Kidney (tissue), 14 donors: Measurements from ENCODE around the gene RPL39L. TPM values are rescaled to one million over a fixed set of nuclear protein-coding genes. Genes with fewer than 3 reads are reported as not detected.

ENCODE experiments used
- DNase-seq, 5 donors: peaks; one replicate each; pipeline ENCODE4 v3.0.0-alpha.2; 2013 to 2020
- FAIRE-seq: peaks from 2 replicates; lab custom pipeline; 2012; peaks lifted over from hg19 to GRCh38; lab: Jason Lieb, UNC
- H3K27ac ChIP-seq, 2 donors: one replicate each; pipeline ENCODE4 v1.7.0; 2013; ENCODE audit warnings: low read depth in 2 of 2, low read length in 2 of 2, inconsistent platforms in 1 of 2
- H3K27me3 ChIP-seq: one replicate; pipeline ENCODE4 v1.7.1; 2013; ENCODE audit warnings: low read length, inconsistent platforms; ENCODE audit not compliant: control insufficient read depth, insufficient read depth
- H3K36me3 ChIP-seq, 3 donors: one replicate each; pipeline versions ENCODE4 v1.7.0 to v1.7.1; 2013; ENCODE audit warnings: low read length in 3 of 3, control low read depth in 1 of 3, inconsistent platforms in 1 of 3; ENCODE audit not compliant: insufficient read depth in 3 of 3, control insufficient read depth in 2 of 3
- H3K4me1 ChIP-seq, 3 donors: one replicate each; pipeline versions ENCODE4 v1.7.0 to v1.7.1; 2013; ENCODE audit warnings: low read length in 3 of 3, inconsistent platforms in 1 of 3, low read depth in 1 of 3; ENCODE audit not compliant: control insufficient read depth in 2 of 3, insufficient read depth in 2 of 3
- H3K4me3 ChIP-seq, 3 donors: one replicate each; pipeline versions ENCODE4 v1.7.0 to v1.8.1; 2013; ENCODE audit warnings: low read length in 3 of 3, control low read depth in 1 of 3, inconsistent platforms in 1 of 3
- H3K9ac ChIP-seq, 3 donors: one replicate each; pipeline versions ENCODE4 v1.7.0 to v1.7.1; 2013; ENCODE audit warnings: low read length in 3 of 3, control low read depth in 1 of 3, inconsistent platforms in 1 of 3
- H3K9me3 ChIP-seq, 3 donors: one replicate each; pipeline versions ENCODE4 v1.7.0 to v1.7.1; 2013; ENCODE audit warnings: low read length in 3 of 3, control low read depth in 1 of 3, inconsistent platforms in 1 of 3; ENCODE audit not compliant: control insufficient read depth in 2 of 3, insufficient read depth in 1 of 3
- CTCF ChIP-seq: IDR thresholded peaks from 3 replicates; pipeline ENCODE4 v1.5.1; 2012; ENCODE audit warnings: mild to moderate bottlenecking, moderate library complexity, borderline replicate concordance; ENCODE audit not compliant: insufficient read depth; ENCODE audit errors: extremely low read depth
- intact Hi-C: fragments of 100-400 bp; cut with DNase I; formaldehyde crosslinking; loops from one replicate; pipeline ENCODE4 v1.11.1; 2022
- polyA plus RNA-seq: library from polyadenylated mRNA; stranded (reverse); fragments of 350-450 nt; fragmentation: Illumina TruSeq; extraction: RNeasy Lipid Tissue Mini Kit (QIAGEN cat#74804); gene quantifications from one replicate; pipeline ENCODE4 v1.2.3, GENCODE V29; 2014; ENCODE audit warnings: low read depth, low replicate concordance; ENCODE audit not compliant: insufficient read depth
- total RNA-seq: library from RNA; stranded (reverse); fragmentation: NEBNext Ultra II Directional; extraction: Animal tissue kit (Norgen Biotek cat#: 25700); gene quantifications from one replicate; pipeline ENCODE4 v1.2.1, GENCODE V29; 2021
- donor health status: control.
- donor health status: control.
- donor health status: control.
- donor health status: control.
- donor health status: control.
- donor health status: DM: yes; HTN: yes; CAD: no.
- donor health status: Normal renal cell carcinoma (clear cell type).

RPL39L gene
- total and polyA plus RNA-seq, 2 donors from 2014 or later = 5.7 to 10.9 TPM

- no peak overlapping the region for H3K4me3 ChIP-seq
- H3K9me3 ChIP-seq = peaks cover 0 to 8% (median 0%) of the 10 kb centered on the region in 3 donors
- H3K27me3 ChIP-seq = no peaks in the 10 kb centered on the region
- TF ChIP-seq CTCF = no peak
- DNase-seq (no peak), FAIRE-seq (no peak)
- no peak overlapping the region for H3K27ac ChIP-seq
- intact Hi-C loops = no loop called here
- H3K9ac ChIP-seq = no peak overlapping the region
- H3K4me1 ChIP-seq = peaks cover 0 to 4% (median 0%) of the 10 kb centered on the region in 3 donors
- H3K36me3 ChIP-seq = no peaks in the 10 kb centered on the region
Measured at GRCh38 chr3:187082758-187083375, 56.4 kb downstream of the RPL39L start.

- no peak for TF ChIP-seq CTCF
- intact Hi-C loops = no loop called here
- DNase-seq (no peak), FAIRE-seq (no peak)
- Histone ChIP-seq H3K36me3 (peaks cover 2 to 8% (median 3%) of the 10 kb centered on the region in 3 donors), H3K9ac (no peak overlapping the region), H3K27me3 (no peaks in the 10 kb centered on the region), H3K27ac (no peak overlapping the region), H3K9me3 (no peaks in the 10 kb centered on the region), H3K4me1 (peaks cover 0 to 4% (median 0%) of the 10 kb centered on the region in 3 donors), H3K4me3 (no peak overlapping the region)
Measured at GRCh38 chr3:187080799-187081450, 58.4 kb downstream of the RPL39L start.

- H3K27me3 ChIP-seq = no peaks in the 10 kb centered on the region
- H3K36me3 ChIP-seq = peaks cover 2 to 8% (median 5%) of the 10 kb centered on the region in 3 donors
- H3K4me3 ChIP-seq = no peak overlapping the region
- no peak for FAIRE-seq
- DNase-seq = no peak
- no peak overlapping the region for H3K9ac ChIP-seq
- no peaks in the 10 kb centered on the region for H3K4me1 ChIP-seq
- no peak for TF ChIP-seq CTCF
- H3K9me3 ChIP-seq = no peaks in the 10 kb centered on the region
- intact Hi-C loops = no loop called here
- H3K27ac ChIP-seq = no peak overlapping the region
Measured at GRCh38 chr3:187079090-187080022, 59.9 kb downstream of the RPL39L start.
